CD14-positive monocyte (primary cell): Measurements from ENCODE around the gene FAM120B. TPM values are rescaled to one million over a fixed set of nuclear protein-coding genes. Genes with fewer than 3 reads are reported as not detected.

Experiments used
- DNase-seq, 3 donors: peaks; one replicate each; pipeline ENCODE4 v3.0.0-alpha.2; 2011 to 2022
- H2AFZ ChIP-seq: 2 replicates; pipeline ENCODE4 v1.6.0; 2012; ENCODE audit warnings: mild to moderate bottlenecking, low read depth, low read length, inconsistent platforms; ENCODE audit not compliant: insufficient read depth, poor library complexity, severe bottlenecking
- H3K27ac ChIP-seq, 2 donors: 1 replicate in 1 of 2; 2 replicates in 1 of 2; pipeline ENCODE4 v1.5.1; 2012 to 2013; ENCODE audit warnings: low read length in 2 of 2, control low read depth in 1 of 2, inconsistent platforms in 1 of 2, low read depth in 1 of 2, mild to moderate bottlenecking in 1 of 2
- H3K27me3 ChIP-seq, 2 donors: one replicate each; pipeline versions ENCODE4 v1.6.0 to v1.6.1; 2011 to 2013; ENCODE audit warnings: low read length in 2 of 2; ENCODE audit not compliant: control insufficient read depth in 2 of 2, insufficient read depth in 2 of 2
- H3K36me3 ChIP-seq, 2 donors: replicated peaks in 1 of 2; 1 replicate in 1 of 2; 2 replicates in 1 of 2; pipeline versions ENCODE4 v1.5.1 to v1.6.1; 2012 to 2013; ENCODE audit warnings: low read length in 2 of 2, control low read depth in 1 of 2, inconsistent platforms in 1 of 2, mild to moderate bottlenecking in 1 of 2; ENCODE audit not compliant: insufficient read depth in 2 of 2, control insufficient read depth in 1 of 2
- H3K4me1 ChIP-seq, 2 donors: 1 replicate in 1 of 2; 2 replicates in 1 of 2; pipeline versions ENCODE4 v1.5.1 to v1.6.1; 2012 to 2013; ENCODE audit warnings: low read length in 2 of 2, control low read depth in 1 of 2, inconsistent platforms in 1 of 2, mild to moderate bottlenecking in 1 of 2, moderate library complexity in 1 of 2; ENCODE audit not compliant: insufficient read depth in 2 of 2, control insufficient read depth in 1 of 2
- H3K4me2 ChIP-seq: replicated peaks from 2 replicates; pipeline ENCODE3; 2012; ENCODE audit warnings: low read length, moderate library complexity, mild to moderate bottlenecking; ENCODE audit not compliant: poor library complexity, severe bottlenecking; ENCODE audit errors: extremely low read depth
- H3K4me3 ChIP-seq, 3 experiments: fragments of 200-600 bp in 1 of 3; sonication (generic) in 1 of 3; replicated peaks in 1 of 3; 1 replicate in 2 of 3; 2 replicates in 1 of 3; pipeline ENCODE4 v1.5.1; 2011 to 2013; ENCODE audit warnings: low read length in 3 of 3, mild to moderate bottlenecking in 3 of 3, control low read depth in 2 of 3, low read depth in 2 of 3, inconsistent platforms in 1 of 3, moderate library complexity in 1 of 3
- H3K79me2 ChIP-seq: 2 replicates; pipeline ENCODE4 v1.6.0; 2012; ENCODE audit warnings: mild to moderate bottlenecking, control low read depth, inconsistent platforms, low read length, moderate library complexity; ENCODE audit not compliant: insufficient read depth
- H3K9ac ChIP-seq: 2 replicates; pipeline ENCODE4 v1.6.0; 2017; ENCODE audit warnings: low read length, mild to moderate bottlenecking; ENCODE audit not compliant: insufficient read depth, poor library complexity, severe bottlenecking
- H3K9me3 ChIP-seq, 2 donors: replicated peaks in 1 of 2; 1 replicate in 1 of 2; 2 replicates in 1 of 2; pipeline versions ENCODE4 v1.5.1 to v1.6.1; 2012 to 2013; ENCODE audit warnings: low read length in 2 of 2, control low read depth in 1 of 2; ENCODE audit not compliant: control insufficient read depth in 1 of 2, insufficient read depth in 1 of 2
- H4K20me1 ChIP-seq: 2 replicates; pipeline ENCODE4 v1.6.0; 2012; ENCODE audit warnings: mild to moderate bottlenecking, low read length, control low read depth, moderate library complexity; ENCODE audit not compliant: insufficient read depth
- H3K27ac Mint-ChIP-seq, 7 donors: one replicate each; pipeline ENCODE4 v1.8.0; 2020; ENCODE audit warnings: mild to moderate bottlenecking in 7 of 7, mixed read lengths in 7 of 7, moderate library complexity in 6 of 7, inconsistent platforms in 2 of 7
- H3K27me3 Mint-ChIP-seq, 3 donors: one replicate each; pipeline ENCODE4 v1.8.0; 2021 to 2022; ENCODE audit warnings: low read depth in 3 of 3, mild to moderate bottlenecking in 3 of 3, mixed read lengths in 3 of 3, moderate library complexity in 3 of 3, inconsistent platforms in 1 of 3
- H3K36me3 Mint-ChIP-seq, 2 donors: one replicate each; pipeline ENCODE4 v1.8.0; 2020; ENCODE audit warnings: mixed read lengths in 2 of 2, inconsistent platforms in 1 of 2, mild to moderate bottlenecking in 1 of 2
- H3K4me1 Mint-ChIP-seq: one replicate; pipeline ENCODE4 v1.8.0; 2020; ENCODE audit warnings: mild to moderate bottlenecking, mixed read lengths
- H3K4me3 Mint-ChIP-seq, 2 donors: one replicate each; pipeline ENCODE4 v1.8.0; 2020; ENCODE audit warnings: mild to moderate bottlenecking in 2 of 2, mixed read lengths in 2 of 2, moderate library complexity in 1 of 2
- H3K9me3 Mint-ChIP-seq, 7 donors: one replicate each; pipeline ENCODE4 v1.8.0; 2020 to 2022; ENCODE audit warnings: mixed read lengths in 7 of 7, mild to moderate bottlenecking in 6 of 7, moderate library complexity in 6 of 7, inconsistent platforms in 2 of 7
- CTCF ChIP-seq: fragments of 200-600 bp; IDR thresholded peaks from one replicate; pipeline ENCODE4 v1.8.0; 2022; ENCODE audit warnings: antibody characterized with exemption, mild to moderate bottlenecking
- WGBS: methylation state at CpG from one replicate; pipeline ENCODE4 v1.1.5; 2013; ENCODE audit warnings: missing lambda C conversion rate; ENCODE audit not compliant: insufficient coverage; 5-methylcytosine and 5-hydroxymethylcytosine counted together
- intact Hi-C, 2 donors: fragments of 100-400 bp; cut with micrococcal nuclease; formaldehyde crosslinking; loops; one replicate each; pipeline versions ENCODE4 v1.15.0 to v1.15.1; 2023
- polyA plus RNA-seq, 3 donors: library from polyadenylated mRNA; depleted of rRNA in 1 of 3; unstranded in 2 of 3; stranded (reverse) in 1 of 3; fragments of 300-500 nt in 2 of 3; fragments of >200 nt in 1 of 3; fragmentation: Illumina TruSeq in 2 of 3; gene quantifications; 1 replicate in 2 of 3; 2 replicates in 1 of 3; pipeline ENCODE4 v1.2.3, GENCODE V29; 2012 to 2021

FAM120B gene
- polyA plus RNA-seq, 3 donors, result 10.6 to 20.2 (median 11.2) TPM

GRCh38 chr6:170296423-170296745, 10.2 kb upstream of the FAM120B start:
- H4K20me1 ChIP-seq, result no peaks in the 10 kb centered on the region
- peaks cover 2 to 39% (median 22%) of the 10 kb centered on the region in 7 donors for H3K9me3 Mint-ChIP-seq
- WGBS, result 1% methylated on average over 47 of the region's 47 CpGs
- peaks cover 70 to 93% of the 10 kb centered on the region in 2 donors for H3K27me3 ChIP-seq
- H3K27ac Mint-ChIP-seq, result no peak overlapping the region
- H3K9me3 ChIP-seq, result peaks cover 7 to 39% of the 10 kb centered on the region in 2 donors
- peaks cover 73 to 94% (median 88%) of the 10 kb centered on the region in 3 donors for H3K27me3 Mint-ChIP-seq
- peaks cover 54% of the 10 kb centered on the region for H3K4me1 Mint-ChIP-seq
- peak overlapping the region; percentile 71 for H2AFZ ChIP-seq
- no peaks in the 10 kb centered on the region for H3K79me2 ChIP-seq
- H3K4me1 ChIP-seq, result peaks cover 45 to 48% of the 10 kb centered on the region in 2 donors
- TF ChIP-seq CTCF, result no peak
- no peaks in the 10 kb centered on the region for H3K36me3 ChIP-seq
- peaks cover 0 to 17% of the 10 kb centered on the region in 2 donors for H3K36me3 Mint-ChIP-seq
- H3K4me3 Mint-ChIP-seq, result no peak overlapping the region
- peak overlapping the region; percentile 84 for H3K4me2 ChIP-seq
- no peak overlapping the region for H3K27ac ChIP-seq
- H3K4me3 ChIP-seq, result peak overlapping the region in 1 of 3 experiments; percentile 69
- no peak for DNase-seq
- intact Hi-C loops, result no loop called here
- H3K9ac ChIP-seq, result no peak overlapping the region

GRCh38 chr6:170296746-170297575, 9.6 kb upstream of the FAM120B start:
- H3K9ac ChIP-seq, result no peak overlapping the region
- Mint-ChIP-seq H3K4me3 (peak overlapping the region in 1 of 2 donors; percentile 71), H3K27ac (no peak overlapping the region)

More at GRCh38 chr6:170296746-170297575, 9.6 kb upstream of the FAM120B start:
- H3K79me2 ChIP-seq, result no peaks in the 10 kb centered on the region
- H3K27ac ChIP-seq, result no peak overlapping the region
- no peaks in the 10 kb centered on the region for H4K20me1 ChIP-seq
- H3K36me3 ChIP-seq, result no peaks in the 10 kb centered on the region
- H3K27me3 Mint-ChIP-seq, result peaks cover 72 to 91% (median 87%) of the 10 kb centered on the region in 3 donors
- DNase-seq, result no peak
- TF ChIP-seq CTCF, result no peak
- WGBS, result 4% methylated on average over 65 of the region's 67 CpGs
- peaks cover 7 to 42% (median 27%) of the 10 kb centered on the region in 7 donors for H3K9me3 Mint-ChIP-seq
- intact Hi-C loops, result no loop called here
- H3K4me1 ChIP-seq, result peaks cover 39 to 43% of the 10 kb centered on the region in 2 donors
- H3K4me3 ChIP-seq, result no peak overlapping the region
- no peak overlapping the region for H2AFZ ChIP-seq
- no peak overlapping the region for H3K4me2 ChIP-seq
- H3K36me3 Mint-ChIP-seq, result peaks cover 0 to 19% of the 10 kb centered on the region in 2 donors
- peaks cover 53% of the 10 kb centered on the region for H3K4me1 Mint-ChIP-seq
- H3K27me3 ChIP-seq, result peaks cover 66 to 87% of the 10 kb centered on the region in 2 donors
- peaks cover 7 to 38% of the 10 kb centered on the region in 2 donors for H3K9me3 ChIP-seq
